GM19468 (cell line): Measurements from ENCODE around the gene CDR2.
"Not testable (repeated sequence)": the region's sequence is repeated elsewhere in the genome, so short reads cannot be mapped to it uniquely, and the experiment has no call there.

Source experiments
- ATAC-seq: cut with Tn5 transposase; IDR thresholded peaks from one replicate; pipeline ENCODE4 v1.9.1; 2021; ENCODE audit warnings: mild to moderate bottlenecking, moderate library complexity, moderate number of reproducible peaks; ENCODE audit not compliant: unreplicated experiment; ENCODE audit errors: extremely low read depth

The CDR2 gene

GRCh38 chr16:22374311-22375116 is at the start of gene CDR2:
CDR2 (minus strand) TSS chr16:22374619; CDS start chr16:22374309, 310 bp downstream.
- ATAC-seq = peak; percentile 92

GRCh38 chr16:22423716-22424115 is 49.3 kb upstream of the CDR2 start:
- ATAC-seq = no peak

GRCh38 chr16:22421136-22421535 is 46.7 kb upstream of the CDR2 start:
- no peak for ATAC-seq

- no peak for ATAC-seq
These were observed 46.3 kb upstream of the CDR2 start for GRCh38 chr16:22420606-22421135.

- no peak for ATAC-seq
These were observed 45.5 kb upstream of the CDR2 start for GRCh38 chr16:22419908-22420307.

GRCh38 chr16:22418826-22419225 is 44.4 kb upstream of the CDR2 start:
- ATAC-seq = no peak

GRCh38 chr16:22417798-22418197 is 43.4 kb upstream of the CDR2 start:
- not testable (repeated sequence) for ATAC-seq

GRCh38 chr16:22417019-22417418 is 42.6 kb upstream of the CDR2 start:
- no peak for ATAC-seq

GRCh38 chr16:22413819-22414218 is 39.4 kb upstream of the CDR2 start:
- no peak for ATAC-seq

- ATAC-seq = no peak
These were observed 33.1 kb upstream of the CDR2 start for GRCh38 chr16:22407486-22407885.

GRCh38 chr16:22402191-22402590 is 27.8 kb upstream of the CDR2 start:
- no peak for ATAC-seq

GRCh38 chr16:22400900-22401299 is 26.5 kb upstream of the CDR2 start:
- ATAC-seq = no peak

- ATAC-seq = no peak
These were observed 23.5 kb upstream of the CDR2 start for GRCh38 chr16:22397931-22398330.

- ATAC-seq = no peak
These were observed 23.0 kb upstream of the CDR2 start for GRCh38 chr16:22397464-22397863.

- no peak for ATAC-seq
These were observed 21.5 kb upstream of the CDR2 start for GRCh38 chr16:22395960-22396359.

GRCh38 chr16:22394121-22394520 is 19.7 kb upstream of the CDR2 start:
- no peak for ATAC-seq

- no peak for ATAC-seq
These were observed 13.8 kb upstream of the CDR2 start for GRCh38 chr16:22388101-22388644.

GRCh38 chr16:22386976-22387375 is 12.6 kb upstream of the CDR2 start:
- no peak for ATAC-seq

GRCh38 chr16:22385196-22385595 is 10.8 kb upstream of the CDR2 start:
- ATAC-seq = no peak

- ATAC-seq = no peak
These were observed 9.4 kb upstream of the CDR2 start for GRCh38 chr16:22383827-22384226.

GRCh38 chr16:22381392-22381791 is 7.0 kb upstream of the CDR2 start:
- no peak for ATAC-seq

- no peak for ATAC-seq
These were observed 6.1 kb upstream of the CDR2 start for GRCh38 chr16:22380529-22380928.
